Stimulated activated CD8-positive, alpha-beta memory T cell treated with anti-CD3 and anti-CD28 coated beads, Interleukin-15, amount 100 ng/mL, for 1 hour (primary cell): Measurements from ENCODE around the gene PARN.

Source experiments
- DNase-seq: peaks from one replicate; pipeline ENCODE4 v3.0.0-alpha.2; 2020; ENCODE audit warnings: low read depth

The PARN gene

GRCh38 chr16:14499110-14499509 lies 130.9 kb downstream of the PARN start:
- no peak for DNase-seq

- no peak for DNase-seq
These were observed 132.6 kb downstream of the PARN start for GRCh38 chr16:14497245-14498082.

GRCh38 chr16:14496786-14497185 lies 133.3 kb downstream of the PARN start:
- no peak for DNase-seq

- DNase-seq, result no peak
These were observed 133.9 kb downstream of the PARN start for GRCh38 chr16:14496047-14496770.

GRCh38 chr16:14495213-14496046 lies 134.6 kb downstream of the PARN start:
- DNase-seq, result no peak

- DNase-seq, result no peak
These were observed 135.6 kb downstream of the PARN start for GRCh38 chr16:14494396-14494966.

DNA sequence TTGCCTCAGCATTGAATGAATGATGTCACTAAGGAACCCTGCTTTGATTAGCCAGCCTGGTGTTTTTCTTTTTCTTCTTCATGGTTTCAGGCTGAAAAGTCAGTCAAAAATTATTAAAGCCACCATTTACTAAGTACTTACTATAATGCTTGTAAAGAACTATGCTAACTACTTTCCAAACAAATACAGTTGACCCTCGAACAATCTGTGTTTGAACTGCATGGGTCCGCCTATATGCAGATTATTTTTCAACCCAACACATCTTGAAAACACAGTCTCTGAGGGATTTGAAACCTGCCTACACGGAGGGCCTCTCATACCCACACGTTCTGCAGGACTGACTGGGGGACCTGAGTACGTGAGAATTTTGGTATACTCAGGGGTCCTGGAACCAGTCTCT lies 136.3 kb downstream of the PARN start:
- no peak for DNase-seq

DNA sequence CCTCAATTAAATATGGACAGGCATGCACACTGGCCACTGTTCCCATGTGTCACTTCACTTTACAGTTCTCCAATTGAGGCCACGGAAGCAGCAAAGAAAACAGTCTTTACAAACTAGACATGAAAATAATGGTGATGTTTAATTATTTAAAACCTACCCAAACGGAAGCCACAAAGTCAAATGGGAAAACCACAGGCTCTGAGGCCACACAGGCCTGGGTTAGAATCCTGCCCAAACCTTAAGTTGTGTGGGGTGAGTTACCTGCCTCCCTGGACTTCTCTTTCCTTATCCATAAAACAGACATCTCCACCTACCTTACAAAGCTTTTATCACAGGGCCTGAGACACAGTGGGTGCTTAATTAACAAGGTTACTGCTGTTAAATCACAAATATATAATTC lies 137.4 kb downstream of the PARN start:
- DNase-seq, result no peak

DNA sequence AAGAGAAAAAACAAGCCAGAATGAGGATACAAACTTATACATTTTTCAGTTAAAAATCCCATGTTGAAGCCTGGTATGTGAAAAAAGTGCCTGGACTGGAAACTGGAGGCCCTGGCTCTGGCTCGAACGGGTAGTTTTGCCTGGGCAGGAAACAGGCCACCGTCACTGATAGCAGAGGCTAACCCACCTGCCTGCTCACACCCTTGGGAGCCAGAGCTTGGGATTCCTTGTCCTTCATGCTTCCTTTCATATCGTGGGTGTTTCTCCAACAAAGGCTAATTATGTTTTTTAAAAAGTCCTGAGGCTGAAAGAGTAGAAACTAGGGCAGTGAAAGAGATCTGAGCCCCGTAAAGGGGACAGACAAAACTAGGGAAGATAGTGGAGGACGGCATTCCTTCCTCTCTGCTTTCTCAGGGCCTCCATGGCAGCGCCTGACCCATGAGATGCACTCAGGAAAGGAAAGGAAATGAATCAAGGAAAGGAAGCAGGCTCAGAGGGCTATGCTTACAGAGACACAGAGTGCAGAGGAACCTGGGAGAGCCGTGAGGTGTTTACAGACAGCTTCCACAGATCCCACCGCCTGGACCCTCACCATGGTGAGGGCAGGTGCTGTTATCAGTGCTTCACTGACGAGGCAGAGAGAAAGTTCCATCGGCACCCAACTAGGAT lies 138.1 kb downstream of the PARN start:
- DNase-seq, result no peak

DNA sequence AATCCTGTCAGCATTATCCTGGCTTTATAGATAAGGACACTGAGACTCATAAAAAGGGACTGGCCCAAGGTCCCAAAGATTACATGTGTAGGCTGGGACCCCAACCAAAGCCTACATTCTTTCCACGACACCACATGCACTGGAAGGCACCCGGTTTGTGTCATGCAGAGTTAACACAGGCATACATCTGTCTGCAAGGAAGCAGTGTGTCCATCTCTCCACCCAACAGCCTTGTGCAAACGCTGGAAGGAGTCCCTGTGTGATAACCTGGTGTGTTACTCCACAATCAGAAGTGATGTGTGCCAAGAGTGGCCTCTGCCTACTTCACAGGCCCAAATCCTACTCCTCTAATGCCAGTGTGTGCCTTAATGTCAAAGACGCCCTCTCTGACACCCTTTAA lies 139.8 kb downstream of the PARN start:
- no peak for DNase-seq

GRCh38 chr16:14489460-14489859 lies 140.6 kb downstream of the PARN start:
- no peak for DNase-seq

DNA sequence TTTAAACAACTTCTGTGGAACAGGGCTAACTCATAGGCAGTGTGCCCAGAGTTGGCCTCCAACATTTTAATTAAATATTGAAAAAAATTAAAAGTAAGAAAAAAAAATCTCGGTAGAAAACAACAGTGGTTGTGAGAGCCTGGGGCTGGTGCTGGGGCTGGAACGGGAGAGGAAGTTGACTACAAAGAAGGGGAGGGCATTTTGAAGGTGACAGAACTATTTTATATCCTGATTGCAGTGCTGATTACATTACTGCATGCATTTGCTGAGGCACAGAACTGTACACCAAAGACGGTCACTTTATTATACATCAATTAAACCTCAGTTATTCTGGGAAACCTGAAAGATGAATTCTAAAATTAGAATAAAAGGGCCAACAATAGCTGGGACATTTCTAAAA lies 142.5 kb downstream of the PARN start:
- no peak for DNase-seq

DNA sequence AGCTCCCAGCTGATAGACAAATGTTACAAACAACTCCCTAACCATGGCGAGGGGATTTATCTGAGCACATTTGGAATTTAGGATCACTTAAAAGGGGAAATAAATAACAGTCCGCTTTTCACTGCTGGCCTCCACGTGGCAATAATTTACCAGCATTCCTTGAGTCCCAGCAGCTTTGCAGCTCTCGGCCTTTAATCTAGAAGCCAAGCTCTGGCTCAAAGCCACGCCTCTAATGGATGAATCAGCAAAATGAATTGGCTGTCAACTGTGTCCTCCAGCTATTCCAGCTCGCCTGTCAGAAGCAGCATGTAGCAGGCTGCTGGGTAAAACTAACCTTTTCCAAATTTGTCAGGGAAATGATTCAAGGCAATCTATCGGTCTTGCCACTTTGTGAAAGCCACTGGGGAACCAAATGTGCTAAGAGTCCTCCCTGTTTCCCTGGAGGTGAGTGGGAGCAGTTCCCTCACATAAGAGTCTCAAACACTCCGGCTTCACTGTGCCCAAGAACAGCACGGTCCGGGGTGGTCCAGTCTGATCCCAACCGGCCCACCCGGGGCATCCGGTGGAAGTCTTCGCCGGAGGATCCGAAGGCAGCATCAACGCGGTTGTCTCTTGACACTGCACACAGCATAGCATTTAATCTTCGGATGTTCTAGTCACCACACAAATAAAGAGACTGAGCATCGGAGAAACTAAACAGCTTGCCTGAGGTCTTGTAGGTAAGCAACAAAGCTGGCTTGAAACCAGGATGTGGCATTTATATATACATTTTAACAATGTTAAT lies 143.3 kb downstream of the PARN start:
- DNase-seq, result no peak

- no peak for DNase-seq
These were observed 144.1 kb downstream of the PARN start for GRCh38 chr16:14485811-14486519.

DNA sequence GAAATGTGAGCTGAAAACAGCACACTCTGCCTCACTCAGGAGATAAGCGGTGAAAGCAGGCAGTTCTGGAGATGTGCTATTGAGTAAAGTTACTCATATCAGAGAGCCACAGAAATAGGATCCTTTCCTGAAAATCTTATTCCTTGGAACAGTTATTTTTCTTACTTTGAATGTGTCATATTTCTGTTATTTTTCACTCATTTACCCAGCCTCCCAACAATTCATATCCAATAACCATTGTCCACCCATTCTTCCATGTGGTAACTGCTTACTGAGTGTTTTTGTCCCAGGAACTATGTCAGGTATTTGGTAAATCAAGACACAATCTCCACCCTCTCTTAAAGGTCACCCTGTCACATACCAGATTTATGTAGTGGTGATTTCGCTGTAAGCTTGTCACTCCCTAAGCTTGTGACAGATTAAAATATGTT lies 144.9 kb downstream of the PARN start:
- no peak for DNase-seq

GRCh38 chr16:14483819-14484385 lies 146.2 kb downstream of the PARN start:
- DNase-seq, result no peak

DNA sequence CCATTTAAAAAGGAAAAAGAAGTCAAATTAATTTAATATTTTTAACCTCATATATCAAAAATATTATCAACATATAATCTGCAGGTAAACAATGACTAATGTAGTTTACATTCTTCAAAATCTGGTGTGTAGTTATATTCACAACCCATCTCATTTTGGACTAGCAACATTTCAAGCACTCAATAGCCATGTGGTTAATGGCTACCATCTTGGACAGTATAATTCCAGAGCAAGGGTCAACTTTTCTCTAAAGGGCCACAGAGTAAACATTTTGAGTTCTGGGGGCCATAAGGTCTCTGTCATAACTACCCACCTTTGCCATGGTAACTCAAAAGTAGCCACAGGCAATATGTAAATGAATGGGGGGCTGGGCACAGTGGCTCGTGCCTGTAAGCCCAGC lies 153.9 kb downstream of the PARN start:
- no peak for DNase-seq

GRCh38 chr16:14475370-14476139 lies 154.5 kb downstream of the PARN start:
- DNase-seq, result no peak

DNA sequence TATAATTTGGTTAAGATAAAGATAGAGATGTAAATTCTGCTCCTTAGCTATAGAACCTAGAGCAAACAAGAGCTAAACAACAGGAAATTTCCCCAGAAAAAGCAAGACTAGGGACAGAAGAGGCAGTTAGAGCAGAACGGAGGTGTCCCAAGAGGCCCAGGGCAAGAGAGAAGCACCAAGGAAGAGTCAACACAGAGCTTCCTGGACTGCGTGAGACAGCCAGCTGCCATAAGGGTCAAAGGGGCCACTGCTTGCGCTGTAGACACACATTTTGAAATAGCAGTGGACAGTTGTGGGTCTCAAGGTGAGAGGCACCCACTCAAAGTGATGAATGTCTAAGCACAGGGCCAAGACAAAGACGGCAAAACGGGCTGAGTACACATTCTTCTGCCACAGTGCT lies 156.6 kb downstream of the PARN start:
- no peak for DNase-seq
